GM19324 (cell line): ENCODE results near the gene FARSA.

Experiments
- ATAC-seq: cut with Tn5 transposase; IDR thresholded peaks from one replicate; pipeline ENCODE4 v1.9.1; 2021; ENCODE audit warnings: mild to moderate bottlenecking, moderate library complexity; ENCODE audit not compliant: unreplicated experiment, low FRiP score

Gene FARSA

GRCh38 chr19:12872941-12873890 lies 60.3 kb downstream of the FARSA start:
- no peak for ATAC-seq
